ENCODE results near the gene PPP2R5C. TPM values are rescaled to one million over a fixed set of nuclear protein-coding genes. Genes with fewer than 3 reads are reported as not detected.

Gene PPP2R5C
- total and polyA plus RNA-seq, 2 of the 8 experiments (the other 6 are each of a cell fraction or from before 2014, with no cell fraction given): 49.6 to 95.9 TPM

DNA sequence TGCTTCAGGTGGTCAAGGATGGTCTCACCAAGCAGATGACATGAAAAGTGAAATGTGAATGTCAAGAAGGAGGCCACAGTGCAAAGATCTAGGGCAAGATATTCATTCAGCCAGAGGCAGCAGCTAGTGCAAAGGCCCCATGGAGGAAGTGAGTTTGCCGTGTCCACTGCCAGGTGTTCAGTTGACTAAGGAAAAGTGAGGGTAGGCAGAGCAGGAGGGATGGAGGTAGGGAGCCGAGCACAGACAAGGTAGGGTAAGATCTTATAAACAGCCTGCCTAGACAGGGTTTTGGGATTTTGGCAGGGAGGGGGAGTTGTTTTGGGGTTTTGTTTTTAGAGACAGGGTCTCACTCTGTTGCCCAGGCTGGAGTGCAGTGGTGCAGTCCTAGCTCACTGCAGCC lies 11.9 kb downstream of the PPP2R5C start:
- H3K79me2 ChIP-seq (ENCODE audit: control insufficient read depth in 1 of 2, insufficient read depth in 2 of 2, low read length in 2 of 2): no peaks in the 10 kb centered on the region
- no peak overlapping the region for H2AK5ac ChIP-seq (ENCODE audit: low read depth, low read length)
- H3K27me3 ChIP-seq (replicated peaks in 1 of 4; ENCODE audit: control insufficient read depth in 3 of 4, extremely low read depth in 1 of 4, insufficient read depth in 3 of 4, low read length in 3 of 4): peaks cover 0 to 3% (median 0%) of the 10 kb centered on the region in 4 experiments; a peak in 2 of 7 replicates
- H3K23ac ChIP-seq (ENCODE audit: insufficient read length): no peak overlapping the region
- H3K36me3 ChIP-seq (ENCODE audit: control insufficient read depth in 2 of 4, insufficient read depth in 4 of 4, low read length in 3 of 4): no peaks in the 10 kb centered on the region
- H2BK5ac ChIP-seq (ENCODE audit: low read depth, low read length): no peak overlapping the region
- H3K4ac ChIP-seq (replicated peaks; ENCODE audit: insufficient read length, low read depth, low read length): no peak overlapping the region
- H3K9ac ChIP-seq (replicated peaks in 1 of 4; ENCODE audit: extremely low read depth in 1 of 4, low read depth in 3 of 4, low read length in 3 of 4): no peak overlapping the region
- H3K4me3 ChIP-seq (ENCODE audit: extremely low read depth in 1 of 4, insufficient read depth in 2 of 4, low read depth in 3 of 4, low read length in 4 of 4): no peak overlapping the region
- H4K8ac ChIP-seq (ENCODE audit: extremely low read depth, insufficient read depth, low read length): no peak overlapping the region
- H3K4me1 ChIP-seq (replicated peaks in 1 of 4; ENCODE audit: control insufficient read depth in 3 of 4, insufficient read depth in 4 of 4, low read length in 3 of 4): peaks cover 0 to 3% (median 0%) of the 10 kb centered on the region in 4 experiments; a peak in 2 of 7 replicates
- H3K18ac ChIP-seq (ENCODE audit: extremely low read depth, low read length): no peak overlapping the region
- POLR2A ChIA-PET (ENCODE audit: partially characterized antibody): no interaction called here
- H2BK20ac ChIP-seq (ENCODE audit: low read length): no peak overlapping the region
- H4K20me1 ChIP-seq (replicated peaks in 1 of 2; ENCODE audit: control insufficient read depth in 1 of 2, insufficient read depth in 2 of 2, low read length in 2 of 2): peaks cover 0 to 3% of the 10 kb centered on the region in 2 experiments
- CTCF ChIA-PET (ENCODE audit: partially characterized antibody): interaction anchor here (2.2 to 3.5 kb wide), 2 partner anchors 11 to 66 kb away, joined by 6 to 18 read pairs; no protein-coding TSS in a partner anchor
- H3K9me3 ChIP-seq (ENCODE audit: insufficient read depth in 2 of 2, low read depth in 1 of 2, low read length in 1 of 2): no peaks in the 10 kb centered on the region
- no peaks in the 10 kb centered on the region for H3K23me2 ChIP-seq (ENCODE audit: low read depth, low read length)
- no peak for DNase-seq (ENCODE audit: low read depth in 1 of 2, low spot score in 2 of 2)
- H3K14ac ChIP-seq (ENCODE audit: insufficient read length): no peak overlapping the region
- H4K91ac ChIP-seq (replicated peaks; ENCODE audit: insufficient read length, low read length): no peak overlapping the region
- H4K5ac ChIP-seq (ENCODE audit: insufficient read length, low read depth, low read length): no peak overlapping the region
- no peaks in the 10 kb centered on the region for H3K79me1 ChIP-seq (ENCODE audit: low read depth, low read length)
- no peak for FAIRE-seq
- no peak overlapping the region for H3K4me2 ChIP-seq (ENCODE audit: insufficient read depth in 1 of 2, low read depth in 2 of 2, low read length in 2 of 2)
- H3K27ac ChIP-seq (ENCODE audit: low read depth, low read length): no peak overlapping the region
- 83% methylated on average over 2 of the region's 2 CpGs; no CpG with 5 or more reads in 1 of the 2 experiments for WGBS, 2 experiments (ENCODE audit: extremely low coverage in 1 of 2, insufficient coverage in 1 of 2, insufficient read length in 1 of 2, insufficient replicate concordance in 2 of 2, low coverage in 1 of 2, low lambda C conversion rate in 2 of 2, missing lambda C conversion rate in 1 of 2)
- no peak overlapping the region for H2AFZ ChIP-seq (ENCODE audit: low read length)
- no peak overlapping the region for H2BK120ac ChIP-seq (replicated peaks; ENCODE audit: low read depth, low read length)
- H3K56ac ChIP-seq (replicated peaks; ENCODE audit: insufficient read length, low read depth, low read length): no peak overlapping the region
- no peak for TF ChIP-seq JUND (IDR thresholded peaks at IDR 0.05; ENCODE audit: low read length)
- no peak for TF ChIP-seq BACH1 (IDR thresholded peaks at IDR 0.05; ENCODE audit: low read length)
- TF ChIP-seq HDAC2 (IDR thresholded peaks at IDR 0.05; ENCODE audit: borderline replicate concordance in 1 of 2, low read depth in 2 of 2, low read length in 2 of 2): no peak
- no peak for TF ChIP-seq JUN (IDR thresholded peaks at IDR 0.05; ENCODE audit: low read depth, low read length)
- TF ChIP-seq HDAC6 (IDR thresholded peaks at IDR 0.05; ENCODE audit: low read depth, low read length): no peak
- no peak for TF ChIP-seq KDM1A (IDR thresholded peaks at IDR 0.05; ENCODE audit: borderline replicate concordance, low read length)
- no peak for TF ChIP-seq RFX5 (IDR thresholded peaks at IDR 0.05; ENCODE audit: borderline replicate concordance, low read depth, low read length)
- TF ChIP-seq CBX5 (IDR thresholded peaks at IDR 0.05; ENCODE audit: low read depth, low read length): no peak
- no peak for TF ChIP-seq TCF12 (IDR thresholded peaks at IDR 0.05; ENCODE audit: low read depth, low read length)
- no peak for TF ChIP-seq RAD21 (IDR thresholded peaks at IDR 0.05 in 1 of 2, conservative IDR thresholded peaks at IDR 0.05 in 1 of 2; ENCODE audit: low read depth in 2 of 2, low read length in 2 of 2)
- TF ChIP-seq SIN3A (conservative IDR thresholded peaks at IDR 0.05 in 1 of 2, IDR thresholded peaks at IDR 0.05 in 1 of 2; ENCODE audit: low read depth in 1 of 2, low read length in 2 of 2): no peak
- no peak overlapping the region for H2BK12ac ChIP-seq (ENCODE audit: low read depth, low read length)
- H2BK15ac ChIP-seq (ENCODE audit: low read length): no peak overlapping the region
